HEK293 (cell line): ENCODE data around the gene KRABD2.

Experiments used
- CTCF ChIP-seq: fragments of 450-650 bp; formaldehyde crosslinking; IDR thresholded peaks from 2 replicates; pipeline ENCODE4 v1.5.1; 2016; ENCODE audit warnings: missing biosample characterization, missing genetic modification characterization
- ELK4 ChIP-seq: IDR thresholded peaks from 2 replicates; pipeline ENCODE4 v1.6.1; 2011; ENCODE audit warnings: mild to moderate bottlenecking, low read depth, low read length, borderline replicate concordance
- HOXA7 ChIP-seq: sonication (generic); formaldehyde crosslinking; IDR thresholded peaks from 2 replicates; pipeline ENCODE4 v1.8.1; 2022; ENCODE audit warnings: missing genetic modification reagents, borderline replicate concordance
- KLF10 ChIP-seq: fragments of 450-650 bp; IDR thresholded peaks from 2 replicates; pipeline ENCODE4 v1.5.1; 2018; ENCODE audit warnings: missing biosample characterization, mild to moderate bottlenecking, missing genetic modification characterization
- YY2 ChIP-seq: fragments of 450-650 bp; formaldehyde crosslinking; IDR thresholded peaks from 2 replicates; pipeline ENCODE4 v1.5.1; 2016; ENCODE audit warnings: missing biosample characterization, missing genetic modification characterization
- ZBTB49 ChIP-seq: fragments of 450-650 bp; formaldehyde crosslinking; IDR thresholded peaks from 2 replicates; pipeline ENCODE4 v1.5.1; 2016; ENCODE audit warnings: missing biosample characterization, missing genetic modification characterization, low read depth
- ZNF274 ChIP-seq, 2 experiments: fragments of 200-500 bp in 1 of 2; fragments of 450-650 bp in 1 of 2; sonication (Bioruptor generic) in 1 of 2; formaldehyde crosslinking in 1 of 2; IDR thresholded peaks; 2 replicates each; pipeline versions ENCODE4 v1.5.1 to v1.6.1; 2014 to 2016; ENCODE audit warnings: borderline replicate concordance in 1 of 2, inconsistent platforms in 1 of 2, low read length in 1 of 2, missing biosample characterization in 1 of 2, missing genetic modification characterization in 1 of 2
- ZNF350 ChIP-seq: fragments of 450-650 bp; formaldehyde crosslinking; IDR thresholded peaks from 2 replicates; pipeline ENCODE4 v1.5.0; 2017; ENCODE audit warnings: missing biosample characterization, mild to moderate bottlenecking, missing genetic modification characterization
- ZNF501 ChIP-seq: fragments of 450-650 bp; formaldehyde crosslinking; IDR thresholded peaks from 2 replicates; pipeline ENCODE4 v1.5.1; 2016; ENCODE audit warnings: missing biosample characterization, missing genetic modification characterization
- ZNF580 ChIP-seq: fragments of 450-650 bp; formaldehyde crosslinking; IDR thresholded peaks from 2 replicates; pipeline ENCODE4 v1.5.1; 2016; ENCODE audit warnings: missing biosample characterization, missing genetic modification characterization
- ZNF639 ChIP-seq: fragments of 450-650 bp; formaldehyde crosslinking; IDR thresholded peaks from 2 replicates; pipeline ENCODE4 v1.5.1; 2016; ENCODE audit warnings: missing biosample characterization, missing genetic modification characterization

GRCh38 chr17:8341456-8341855 is 35.0 kb downstream of the KRABD2 start:
- TF ChIP-seq KLF10 (tag by site-specific recombination) (no peak), ZNF501 (tag by site-specific recombination) (no peak), ZNF350 (tag by site-specific recombination) (no peak), ZNF274 (IDR thresholded peaks at IDR 0.05; ENCODE audit: low read length) (no peak), ZNF274 (tag by site-specific recombination; IDR thresholded peaks at IDR 0.05; ENCODE audit: borderline replicate concordance) (no peak), CTCF (no peak), YY2 (tag by site-specific recombination) (no peak), ZBTB49 (tag by site-specific recombination) (no peak), ZNF639 (tag by site-specific recombination) (no peak), ELK4 (no peak), ZNF580 (tag by site-specific recombination) (no peak), HOXA7 (CRISPR knock-in tag) (no peak)
